HepG2 (cell line): ENCODE results near the gene EOMES. TPM values are rescaled to one million over a fixed set of nuclear protein-coding genes. Genes with fewer than 3 reads are reported as not detected.

Experiments
- ARID2 ChIP-seq: sonication (generic); formaldehyde crosslinking; IDR thresholded peaks from 2 replicates; pipeline ENCODE4 v1.8.1; 2022; ENCODE audit warnings: mild to moderate bottlenecking, missing genetic modification reagents, borderline replicate concordance
- BRD4 ChIP-seq: sonication (generic); formaldehyde crosslinking; IDR thresholded peaks from 2 replicates; pipeline ENCODE4 v1.4.0; 2020; ENCODE audit warnings: missing genetic modification reagents
- GFI1 ChIP-seq: sonication (generic); formaldehyde crosslinking; IDR thresholded peaks from 2 replicates; pipeline ENCODE4 v1.5.0; 2020; ENCODE audit warnings: missing genetic modification reagents, mild to moderate bottlenecking, borderline replicate concordance
- ISX ChIP-seq: sonication (generic); formaldehyde crosslinking; conservative IDR thresholded peaks from 2 replicates; pipeline ENCODE4 v1.5.0; 2020; ENCODE audit warnings: missing genetic modification reagents
- JUNB ChIP-seq: sonication (generic); formaldehyde crosslinking; IDR thresholded peaks from 2 replicates; pipeline ENCODE4 v1.8.0; 2022; ENCODE audit warnings: missing genetic modification reagents, mild to moderate bottlenecking, borderline replicate concordance
- KAT8 ChIP-seq: IDR thresholded peaks from 2 replicates; pipeline ENCODE4 v1.6.1; 2016; ENCODE audit warnings: missing genetic modification reagents, missing compliant biosample characterization
- MTF2 ChIP-seq: sonication (generic); formaldehyde crosslinking; IDR thresholded peaks from 2 replicates; pipeline ENCODE4 v1.5.0; 2020; ENCODE audit warnings: missing genetic modification reagents, borderline replicate concordance
- MXD4 ChIP-seq: IDR thresholded peaks from 2 replicates; pipeline ENCODE4 v1.6.1; 2016; ENCODE audit warnings: mild to moderate bottlenecking, missing biosample characterization, missing genetic modification reagents
- NAIF1 ChIP-seq: sonication (generic); formaldehyde crosslinking; IDR thresholded peaks from 2 replicates; pipeline ENCODE4 v1.5.0; 2020; ENCODE audit warnings: mild to moderate bottlenecking, missing genetic modification reagents, borderline replicate concordance
- PHF5A ChIP-seq: IDR thresholded peaks from one replicate; pipeline ENCODE4 v1.6.1; 2018; ENCODE audit warnings: low read depth, missing genetic modification reagents; ENCODE audit not compliant: unreplicated experiment
- SCMH1 ChIP-seq: sonication (generic); formaldehyde crosslinking; IDR thresholded peaks from 2 replicates; pipeline ENCODE4 v1.9.0; 2021; ENCODE audit warnings: missing genetic modification reagents, mild to moderate bottlenecking, borderline replicate concordance
- ZFP36L1 ChIP-seq: sonication (generic); formaldehyde crosslinking; IDR thresholded peaks from 2 replicates; pipeline ENCODE4 v1.8.0; 2022; ENCODE audit warnings: mild to moderate bottlenecking, missing genetic modification reagents, moderate library complexity
- ZNF12 ChIP-seq: sonication (generic); formaldehyde crosslinking; IDR thresholded peaks from 2 replicates; pipeline ENCODE4 v1.5.0; 2020; ENCODE audit warnings: missing genetic modification reagents
- ZNF367 ChIP-seq: sonication (generic); formaldehyde crosslinking; IDR thresholded peaks from 2 replicates; pipeline ENCODE4 v1.4.0; 2020; ENCODE audit warnings: missing genetic modification reagents, borderline replicate concordance
- ZNF644 ChIP-seq: IDR thresholded peaks from 2 replicates; pipeline ENCODE4 v1.6.1; 2016; ENCODE audit warnings: low read depth
- polyA plus RNA-seq, 8 experiments: library from polyadenylated mRNA; depleted of rRNA in 3 of 8; stranded (reverse) in 7 of 8; unstranded in 1 of 8; fragments of >200 nt; fragmentation: Illumina TruSeq in 4 of 8; extraction: Trizol in 4 of 8; gene quantifications; 2 replicates each; pipeline versions ENCODE4 v1.2.1 to v1.2.3, GENCODE V29; 2011 to 2016; ENCODE audit warnings: low read depth in 4 of 8, missing spikeins in 1 of 8, mixed read lengths in 1 of 8; ENCODE audit not compliant: insufficient read depth in 1 of 8
- total RNA-seq, 5 experiments: library from RNA; depleted of rRNA; stranded (reverse); fragments of >200 nt; fragmentation: Illumina TruSeq; extraction: Trizol; gene quantifications; 2 replicates each; pipeline ENCODE4 v1.2.3, GENCODE V29; 2016; ENCODE audit warnings: low read depth in 1 of 5
- TF ChIP-seq, protein P1 (sequence below), 2 experiments: sonication (generic) in 1 of 2; formaldehyde crosslinking in 1 of 2; IDR thresholded peaks; 2 replicates each; pipeline versions ENCODE4 v1.4.0 to v1.6.1; 2016 to 2020; ENCODE audit warnings: borderline replicate concordance in 1 of 2, low read depth in 1 of 2, mild to moderate bottlenecking in 1 of 2, missing genetic modification reagents in 1 of 2
- TF ChIP-seq, protein P2 (sequence below): sonication (generic); formaldehyde crosslinking; IDR thresholded peaks from 2 replicates; pipeline ENCODE4; 2020; ENCODE audit warnings: missing genetic modification reagents, mild to moderate bottlenecking, borderline replicate concordance
- TF ChIP-seq, protein P3 (sequence below): sonication (generic); formaldehyde crosslinking; IDR thresholded peaks from 2 replicates; pipeline ENCODE4 v1.4.0; 2020; ENCODE audit warnings: mild to moderate bottlenecking, missing genetic modification reagents

The EOMES gene
- total and polyA plus RNA-seq, 2 of the 13 experiments (the other 11 are each of a cell fraction or from before 2014, with no cell fraction given): 0.11 to 0.12 TPM

DNA sequence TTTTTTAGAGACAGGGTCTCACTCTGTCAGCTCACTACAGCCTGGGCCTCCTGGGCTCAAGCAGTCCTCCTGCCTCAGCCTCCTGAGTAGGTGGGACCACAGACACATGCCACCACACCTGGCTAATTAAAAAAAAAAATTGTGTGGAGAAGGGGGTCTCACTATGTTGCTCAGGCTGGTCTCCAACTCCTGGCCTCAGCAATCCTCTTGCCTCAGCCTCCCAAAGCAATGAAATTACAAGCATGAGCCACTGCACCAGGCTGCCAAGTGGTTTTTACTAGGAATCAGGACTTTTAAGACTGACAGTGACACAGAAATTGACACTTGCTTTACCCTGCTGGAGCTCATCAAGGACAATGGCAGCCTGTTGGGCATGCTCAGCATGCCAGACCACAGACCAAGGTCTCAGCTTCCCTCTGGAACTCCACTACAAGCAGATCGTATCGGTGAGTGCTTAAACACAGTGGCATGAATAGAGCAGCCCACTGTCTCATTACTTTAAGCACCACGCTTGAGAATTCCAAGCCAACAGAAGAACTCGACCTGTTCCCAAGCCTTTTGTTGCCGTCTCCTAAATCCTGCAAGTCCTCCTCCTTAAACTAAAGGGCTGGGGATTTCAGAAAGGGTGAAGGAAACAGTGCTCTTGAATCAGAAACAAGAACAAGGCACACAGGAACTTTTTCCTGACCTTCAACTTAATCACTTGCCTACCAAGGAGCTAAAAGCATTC is 41.4 kb downstream of the EOMES start (continued):
- TF ChIP-seq ZNF644 (CRISPR knock-in tag) (peak; percentile 96), ZFP36L1 (CRISPR knock-in tag) (no peak), ZNF12 (no peak), PHF5A (CRISPR knock-in tag) (no peak), KAT8 (CRISPR knock-in tag) (no peak), JUNB (CRISPR knock-in tag) (no peak), BRD4 (CRISPR knock-in tag) (no peak), MTF2 (no peak), ISX (CRISPR knock-in tag) (no peak), ZNF367 (CRISPR knock-in tag) (no peak), ARID2 (CRISPR knock-in tag) (no peak), GFI1 (CRISPR knock-in tag) (0 out of 2 replicates have a peak, but pooled peaks have one; percentile 18), NAIF1 (CRISPR knock-in tag) (no peak), MXD4 (CRISPR knock-in tag) (no peak), SCMH1 (CRISPR knock-in tag) (no peak)
- TF ChIP-seq, protein P1, sequence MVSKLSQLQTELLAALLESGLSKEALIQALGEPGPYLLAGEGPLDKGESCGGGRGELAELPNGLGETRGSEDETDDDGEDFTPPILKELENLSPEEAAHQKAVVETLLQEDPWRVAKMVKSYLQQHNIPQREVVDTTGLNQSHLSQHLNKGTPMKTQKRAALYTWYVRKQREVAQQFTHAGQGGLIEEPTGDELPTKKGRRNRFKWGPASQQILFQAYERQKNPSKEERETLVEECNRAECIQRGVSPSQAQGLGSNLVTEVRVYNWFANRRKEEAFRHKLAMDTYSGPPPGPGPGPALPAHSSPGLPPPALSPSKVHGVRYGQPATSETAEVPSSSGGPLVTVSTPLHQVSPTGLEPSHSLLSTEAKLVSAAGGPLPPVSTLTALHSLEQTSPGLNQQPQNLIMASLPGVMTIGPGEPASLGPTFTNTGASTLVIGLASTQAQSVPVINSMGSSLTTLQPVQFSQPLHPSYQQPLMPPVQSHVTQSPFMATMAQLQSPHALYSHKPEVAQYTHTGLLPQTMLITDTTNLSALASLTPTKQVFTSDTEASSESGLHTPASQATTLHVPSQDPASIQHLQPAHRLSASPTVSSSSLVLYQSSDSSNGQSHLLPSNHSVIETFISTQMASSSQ (IDR thresholded peaks at IDR 0.05; ENCODE audit: low read depth): no peak
- TF ChIP-seq, protein P1 (CRISPR knock-in tag; IDR thresholded peaks at IDR 0.05; ENCODE audit: borderline replicate concordance): no peak
- TF ChIP-seq, protein P2, sequence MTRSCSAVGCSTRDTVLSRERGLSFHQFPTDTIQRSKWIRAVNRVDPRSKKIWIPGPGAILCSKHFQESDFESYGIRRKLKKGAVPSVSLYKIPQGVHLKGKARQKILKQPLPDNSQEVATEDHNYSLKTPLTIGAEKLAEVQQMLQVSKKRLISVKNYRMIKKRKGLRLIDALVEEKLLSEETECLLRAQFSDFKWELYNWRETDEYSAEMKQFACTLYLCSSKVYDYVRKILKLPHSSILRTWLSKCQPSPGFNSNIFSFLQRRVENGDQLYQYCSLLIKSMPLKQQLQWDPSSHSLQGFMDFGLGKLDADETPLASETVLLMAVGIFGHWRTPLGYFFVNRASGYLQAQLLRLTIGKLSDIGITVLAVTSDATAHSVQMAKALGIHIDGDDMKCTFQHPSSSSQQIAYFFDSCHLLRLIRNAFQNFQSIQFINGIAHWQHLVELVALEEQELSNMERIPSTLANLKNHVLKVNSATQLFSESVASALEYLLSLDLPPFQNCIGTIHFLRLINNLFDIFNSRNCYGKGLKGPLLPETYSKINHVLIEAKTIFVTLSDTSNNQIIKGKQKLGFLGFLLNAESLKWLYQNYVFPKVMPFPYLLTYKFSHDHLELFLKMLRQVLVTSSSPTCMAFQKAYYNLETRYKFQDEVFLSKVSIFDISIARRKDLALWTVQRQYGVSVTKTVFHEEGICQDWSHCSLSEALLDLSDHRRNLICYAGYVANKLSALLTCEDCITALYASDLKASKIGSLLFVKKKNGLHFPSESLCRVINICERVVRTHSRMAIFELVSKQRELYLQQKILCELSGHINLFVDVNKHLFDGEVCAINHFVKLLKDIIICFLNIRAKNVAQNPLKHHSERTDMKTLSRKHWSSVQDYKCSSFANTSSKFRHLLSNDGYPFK: no peak
- TF ChIP-seq, protein P3, sequence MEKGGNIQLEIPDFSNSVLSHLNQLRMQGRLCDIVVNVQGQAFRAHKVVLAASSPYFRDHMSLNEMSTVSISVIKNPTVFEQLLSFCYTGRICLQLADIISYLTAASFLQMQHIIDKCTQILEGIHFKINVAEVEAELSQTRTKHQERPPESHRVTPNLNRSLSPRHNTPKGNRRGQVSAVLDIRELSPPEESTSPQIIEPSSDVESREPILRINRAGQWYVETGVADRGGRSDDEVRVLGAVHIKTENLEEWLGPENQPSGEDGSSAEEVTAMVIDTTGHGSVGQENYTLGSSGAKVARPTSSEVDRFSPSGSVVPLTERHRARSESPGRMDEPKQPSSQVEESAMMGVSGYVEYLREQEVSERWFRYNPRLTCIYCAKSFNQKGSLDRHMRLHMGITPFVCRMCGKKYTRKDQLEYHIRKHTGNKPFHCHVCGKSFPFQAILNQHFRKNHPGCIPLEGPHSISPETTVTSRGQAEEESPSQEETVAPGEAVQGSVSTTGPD (CRISPR knock-in tag): no peak
